HEK293T (cell line): ENCODE results near the gene GALNT5.

ENCODE experiments used
- CTCF ChIA-PET: fragments of 350-600 bp; formaldehyde crosslinking; extraction: SDS; loops from one replicate; lab custom pipeline; 2021; ENCODE audit warnings: antibody characterized with exemption, inconsistent platforms; lab: Yijun Ruan, JAX
- POLR2A ChIA-PET: fragments of 350-600 bp; formaldehyde crosslinking; extraction: SDS; loops from one replicate; lab custom pipeline; 2020; ENCODE audit warnings: antibody characterized with exemption, inconsistent platforms; lab: Yijun Ruan, JAX
- DNase-seq: peaks from one replicate; pipeline ENCODE4 v3.0.0; 2012; ENCODE audit warnings: mixed read lengths; ENCODE audit errors: extremely low spot score
- ARNT ChIP-seq: fragments of 450-650 bp; IDR thresholded peaks from 2 replicates; pipeline ENCODE4 v1.6.1; 2017; ENCODE audit warnings: mild to moderate bottlenecking
- BHLHE40 ChIP-seq: fragments of 450-650 bp; IDR thresholded peaks from 2 replicates; pipeline ENCODE4 v1.6.1; 2016; ENCODE audit warnings: mild to moderate bottlenecking, moderate library complexity, borderline replicate concordance
- CTBP1 ChIP-seq: fragments of 450-650 bp; IDR thresholded peaks from 2 replicates; pipeline ENCODE4 v1.6.1; 2016; ENCODE audit warnings: borderline replicate concordance
- ELF4 ChIP-seq: fragments of 450-650 bp; IDR thresholded peaks from 2 replicates; pipeline ENCODE4 v1.6.1; 2017; ENCODE audit warnings: antibody characterized with exemption
- FOXA1 ChIP-seq: fragments of 450-650 bp; IDR thresholded peaks from 2 replicates; pipeline ENCODE4 v1.6.1; 2016; ENCODE audit warnings: mild to moderate bottlenecking
- FOXK2 ChIP-seq: fragments of 450-650 bp; IDR thresholded peaks from 2 replicates; pipeline ENCODE4 v1.6.1; 2016; ENCODE audit warnings: mild to moderate bottlenecking
- FOXM1 ChIP-seq: fragments of 450-650 bp; IDR thresholded peaks from 2 replicates; pipeline ENCODE4 v1.6.1; 2017; ENCODE audit warnings: mild to moderate bottlenecking, borderline replicate concordance
- HDGF ChIP-seq: fragments of 450-650 bp; IDR thresholded peaks from 2 replicates; pipeline ENCODE4 v1.6.1; 2017; ENCODE audit warnings: antibody characterized with exemption, borderline replicate concordance
- L3MBTL2 ChIP-seq: fragments of 450-650 bp; conservative IDR thresholded peaks from 2 replicates; pipeline ENCODE4 v1.6.1; 2016; ENCODE audit warnings: mild to moderate bottlenecking
- LEF1 ChIP-seq: fragments of 450-650 bp; IDR thresholded peaks from 2 replicates; pipeline ENCODE4 v1.6.1; 2017; ENCODE audit warnings: mild to moderate bottlenecking, borderline replicate concordance
- NFRKB ChIP-seq: fragments of 450-650 bp; IDR thresholded peaks from 2 replicates; pipeline ENCODE4 v1.6.1; 2016; ENCODE audit warnings: mild to moderate bottlenecking, moderate library complexity
- SP1 ChIP-seq: fragments of 450-650 bp; IDR thresholded peaks from 2 replicates; pipeline ENCODE4 v1.6.1; 2017
- SUZ12 ChIP-seq: fragments of 450-650 bp; IDR thresholded peaks from 2 replicates; pipeline ENCODE4 v1.6.1; 2016; ENCODE audit warnings: mild to moderate bottlenecking
- TARDBP ChIP-seq: fragments of 450-650 bp; IDR thresholded peaks from 2 replicates; pipeline ENCODE4 v1.6.1; 2016
- ZNF384 ChIP-seq: fragments of 450-650 bp; IDR thresholded peaks from 2 replicates; pipeline ENCODE4 v1.6.1; 2016
- TF ChIP-seq, protein P1 (sequence below): fragments of 450-650 bp; IDR thresholded peaks from 2 replicates; pipeline ENCODE4 v1.6.1; 2016

The GALNT5 gene

GRCh38 chr2:157327200-157327599 lies 69.7 kb downstream of the GALNT5 start:
- no peak for TF ChIP-seq L3MBTL2
- TF ChIP-seq FOXM1: no peak
- no peak for TF ChIP-seq ELF4
- TF ChIP-seq, protein P1, sequence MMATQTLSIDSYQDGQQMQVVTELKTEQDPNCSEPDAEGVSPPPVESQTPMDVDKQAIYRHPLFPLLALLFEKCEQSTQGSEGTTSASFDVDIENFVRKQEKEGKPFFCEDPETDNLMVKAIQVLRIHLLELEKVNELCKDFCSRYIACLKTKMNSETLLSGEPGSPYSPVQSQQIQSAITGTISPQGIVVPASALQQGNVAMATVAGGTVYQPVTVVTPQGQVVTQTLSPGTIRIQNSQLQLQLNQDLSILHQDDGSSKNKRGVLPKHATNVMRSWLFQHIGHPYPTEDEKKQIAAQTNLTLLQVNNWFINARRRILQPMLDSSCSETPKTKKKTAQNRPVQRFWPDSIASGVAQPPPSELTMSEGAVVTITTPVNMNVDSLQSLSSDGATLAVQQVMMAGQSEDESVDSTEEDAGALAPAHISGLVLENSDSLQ: no peak
- TF ChIP-seq TARDBP: no peak
- no peak for TF ChIP-seq SUZ12
- TF ChIP-seq NFRKB: no peak
- ChIA-PET POLR2A (no interaction called here), CTCF (interaction anchor here (0.6 to 3.7 kb wide), 7 partner anchors 9 to 300 kb away, joined by 3 to 31 read pairs (median 4); no protein-coding TSS in a partner anchor)
- no peak for DNase-seq

- POLR2A ChIA-PET: no interaction called here
- peak; percentile 85 for DNase-seq
- no peak for TF ChIP-seq FOXK2
- no peak for TF ChIP-seq SUZ12
- TF ChIP-seq SP1: no peak
- TF ChIP-seq TARDBP: no peak
- TF ChIP-seq LEF1: no peak
- no peak for TF ChIP-seq HDGF
- TF ChIP-seq BHLHE40: no peak
- TF ChIP-seq FOXA1: no peak
- CTCF ChIA-PET: interaction anchor here (0.6 to 3.7 kb wide), 9 partner anchors 8 to 1949 kb away, joined by 3 to 31 read pairs (median 3); no protein-coding TSS in a partner anchor
These were observed 70.4 kb downstream of the GALNT5 start for GRCh38 chr2:157327621-157328500.

GRCh38 chr2:157329524-157329923 lies 72.0 kb downstream of the GALNT5 start:
- ChIA-PET POLR2A (no interaction called here), CTCF (interaction anchor here (1.1 kb wide), 1 partner anchor 11 kb away, joined by 4 read pairs; no protein-coding TSS in a partner anchor)
- no peak for DNase-seq
- no peak for TF ChIP-seq BHLHE40
- TF ChIP-seq ARNT: no peak
- TF ChIP-seq SUZ12: no peak
- TF ChIP-seq FOXK2: no peak
- TF ChIP-seq ZNF384: no peak
- TF ChIP-seq L3MBTL2: no peak
- no peak for TF ChIP-seq CTBP1

DNA sequence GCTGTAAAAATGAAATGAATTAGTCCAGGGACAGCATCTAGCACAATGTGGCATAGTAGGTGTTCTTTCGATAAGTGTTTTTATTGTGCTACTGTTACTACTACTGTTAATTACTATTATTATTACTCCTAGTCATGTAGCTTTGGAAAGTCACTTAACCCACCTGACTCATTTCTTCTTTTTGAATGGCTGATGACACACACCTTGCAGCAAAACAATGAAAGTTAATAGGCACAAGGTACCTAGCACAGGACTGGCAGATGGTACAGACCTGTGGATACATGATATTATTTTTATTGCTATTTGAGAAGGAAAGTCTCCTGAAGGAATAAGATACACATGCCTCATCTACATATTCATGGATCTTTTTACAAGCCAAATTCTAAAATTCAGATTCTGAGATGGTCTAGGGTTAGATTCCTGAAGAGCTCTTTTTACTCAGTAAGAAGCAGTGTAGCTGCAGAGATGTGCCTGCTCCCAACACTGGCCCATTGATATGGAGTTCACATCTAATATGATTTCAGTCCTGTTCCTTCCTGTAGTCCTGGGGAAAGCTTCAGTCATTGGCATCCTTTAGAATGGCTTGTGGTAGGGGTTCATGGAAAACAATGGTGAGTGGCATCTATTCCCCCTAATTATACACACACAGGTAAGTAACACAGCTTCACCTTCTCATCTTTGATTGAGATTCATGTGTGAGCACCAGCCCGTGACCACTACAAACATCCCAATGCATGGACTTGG lies 76.0 kb downstream of the GALNT5 start:
- TF ChIP-seq FOXM1 (no peak), ELF4 (no peak), FOXK2 (no peak), BHLHE40 (no peak), HDGF (no peak), FOXA1 (no peak), ARNT (no peak), ZNF384 (no peak)
- TF ChIP-seq, protein P1: no peak
- POLR2A ChIA-PET: no interaction called here
- no peak for DNase-seq
- CTCF ChIA-PET: interaction anchor here (0.5 kb wide), 1 partner anchor 247 kb away, joined by 4 read pairs; no protein-coding TSS in a partner anchor

DNA sequence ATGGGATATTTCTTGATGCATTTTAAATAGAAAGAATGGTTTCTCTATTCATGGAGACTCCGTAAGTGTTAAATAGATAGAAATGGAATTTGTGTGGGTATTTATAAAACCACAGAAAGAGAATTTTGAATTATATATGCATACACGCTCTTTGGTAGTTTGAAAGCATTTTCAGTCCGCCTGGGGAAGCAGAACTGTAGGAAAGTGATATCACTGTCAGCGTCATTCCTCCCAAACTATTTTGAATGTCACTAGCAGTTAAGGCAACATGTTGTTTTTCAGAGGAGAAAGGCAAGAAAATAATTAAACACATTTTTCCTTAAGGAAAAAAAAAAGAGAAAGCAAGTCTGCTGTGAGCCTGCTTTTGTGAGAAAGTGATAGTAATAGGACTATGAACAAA lies 76.8 kb downstream of the GALNT5 start:
- DNase-seq: no peak
- no peak for TF ChIP-seq ZNF384
- TF ChIP-seq, protein P1: no peak
- TF ChIP-seq ELF4: no peak
- no peak for TF ChIP-seq ARNT
- TF ChIP-seq BHLHE40: no peak
- no peak for TF ChIP-seq SP1
- TF ChIP-seq NFRKB: no peak
- no peak for TF ChIP-seq FOXK2
- TF ChIP-seq SUZ12: no peak
- TF ChIP-seq TARDBP: no peak
- ChIA-PET POLR2A (no interaction called here), CTCF (interaction anchor here (2.7 kb wide), 1 partner anchor 32 kb away, joined by 16 read pairs; no protein-coding TSS in a partner anchor)

DNA sequence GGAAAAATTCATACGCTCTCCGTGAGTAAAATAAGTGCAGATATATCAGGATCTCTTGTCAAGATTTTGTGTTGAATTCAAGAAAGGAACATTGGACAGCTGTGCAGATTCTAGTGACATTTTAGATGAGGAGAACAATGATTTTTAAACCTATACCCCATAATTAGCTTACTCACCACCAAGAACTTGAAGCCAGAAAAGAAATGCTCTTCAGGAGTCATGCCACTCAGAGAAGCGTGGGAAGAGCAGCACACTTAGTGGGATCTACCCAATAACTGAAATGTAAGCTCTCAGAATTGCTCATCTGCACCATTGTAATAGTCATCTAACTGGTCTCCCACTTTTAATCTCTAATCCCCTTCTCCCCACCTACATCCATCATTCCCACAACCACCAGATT lies 77.3 kb downstream of the GALNT5 start:
- POLR2A ChIA-PET: no interaction called here
- CTCF ChIA-PET: interaction anchor here (0.6 to 2.7 kb wide), 3 partner anchors 8 to 64 kb away, joined by 3 to 31 read pairs (median 16); partner anchors contain the start of gene ERMN
- no peak for DNase-seq
- TF ChIP-seq NFRKB (no peak), FOXA1 (no peak), FOXK2 (no peak), TARDBP (no peak), L3MBTL2 (no peak), LEF1 (no peak), ZNF384 (no peak), ELF4 (no peak)
- TF ChIP-seq, protein P1: no peak
